Measurements from ENCODE around the gene AMDHD2. TPM values are rescaled to one million over a fixed set of nuclear protein-coding genes. Genes with fewer than 3 reads are reported as not detected.

Gene AMDHD2
- total and polyA plus RNA-seq, 2 of the 13 experiments (the other 11 are each of a cell fraction or from before 2014, with no cell fraction given) = 33.5 to 39.1 TPM

- no peak for TF ChIP-seq TBX3 (IDR thresholded peaks at IDR 0.05; ENCODE audit: borderline replicate concordance)
- TF ChIP-seq SRSF1 (optimal IDR thresholded peaks at IDR 0.05; ENCODE audit: low read depth, low read length) = peak; percentile 26
- no peak for TF ChIP-seq ZNF530 (CRISPR knock-in tag; IDR thresholded peaks at IDR 0.05; ENCODE audit: low read depth)
- TF ChIP-seq ZIK1 (CRISPR knock-in tag; IDR thresholded peaks at IDR 0.05; ENCODE audit: borderline replicate concordance, low read depth) = peak; percentile 28; the same call in 1 of the 2 replicates
- peak; percentile 42; the same call in 1 of the 2 replicates for TF ChIP-seq POLR2G (IDR thresholded peaks at IDR 0.05; ENCODE audit: low read depth, low read length)
- TF ChIP-seq ZNF546 (CRISPR knock-in tag; conservative IDR thresholded peaks at IDR 0.05) = peak; percentile 68; the same call in 1 of the 2 replicates
- TF ChIP-seq, protein P1, sequence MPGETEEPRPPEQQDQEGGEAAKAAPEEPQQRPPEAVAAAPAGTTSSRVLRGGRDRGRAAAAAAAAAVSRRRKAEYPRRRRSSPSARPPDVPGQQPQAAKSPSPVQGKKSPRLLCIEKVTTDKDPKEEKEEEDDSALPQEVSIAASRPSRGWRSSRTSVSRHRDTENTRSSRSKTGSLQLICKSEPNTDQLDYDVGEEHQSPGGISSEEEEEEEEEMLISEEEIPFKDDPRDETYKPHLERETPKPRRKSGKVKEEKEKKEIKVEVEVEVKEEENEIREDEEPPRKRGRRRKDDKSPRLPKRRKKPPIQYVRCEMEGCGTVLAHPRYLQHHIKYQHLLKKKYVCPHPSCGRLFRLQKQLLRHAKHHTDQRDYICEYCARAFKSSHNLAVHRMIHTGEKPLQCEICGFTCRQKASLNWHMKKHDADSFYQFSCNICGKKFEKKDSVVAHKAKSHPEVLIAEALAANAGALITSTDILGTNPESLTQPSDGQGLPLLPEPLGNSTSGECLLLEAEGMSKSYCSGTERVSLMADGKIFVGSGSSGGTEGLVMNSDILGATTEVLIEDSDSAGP (CRISPR knock-in tag; IDR thresholded peaks at IDR 0.05; ENCODE audit: borderline replicate concordance) = peak; percentile 22; the same call in 1 of the 2 replicates
- TF ChIP-seq, protein P2, sequence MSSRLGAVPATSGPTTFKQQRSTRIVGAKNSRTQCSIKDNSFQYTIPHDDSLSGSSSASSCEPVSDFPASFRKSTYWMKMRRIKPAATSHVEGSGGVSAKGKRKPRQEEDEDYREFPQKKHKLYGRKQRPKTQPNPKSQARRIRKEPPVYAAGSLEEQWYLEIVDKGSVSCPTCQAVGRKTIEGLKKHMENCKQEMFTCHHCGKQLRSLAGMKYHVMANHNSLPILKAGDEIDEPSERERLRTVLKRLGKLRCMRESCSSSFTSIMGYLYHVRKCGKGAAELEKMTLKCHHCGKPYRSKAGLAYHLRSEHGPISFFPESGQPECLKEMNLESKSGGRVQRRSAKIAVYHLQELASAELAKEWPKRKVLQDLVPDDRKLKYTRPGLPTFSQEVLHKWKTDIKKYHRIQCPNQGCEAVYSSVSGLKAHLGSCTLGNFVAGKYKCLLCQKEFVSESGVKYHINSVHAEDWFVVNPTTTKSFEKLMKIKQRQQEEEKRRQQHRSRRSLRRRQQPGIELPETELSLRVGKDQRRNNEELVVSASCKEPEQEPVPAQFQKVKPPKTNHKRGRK (CRISPR knock-in tag; IDR thresholded peaks at IDR 0.05) = no peak
- no peak for TF ChIP-seq ZBTB3 (CRISPR knock-in tag; IDR thresholded peaks at IDR 0.05; ENCODE audit: borderline replicate concordance, low read depth)
- TF ChIP-seq DNMT1 (CRISPR knock-in tag; IDR thresholded peaks at IDR 0.05) = no peak
- no peak for TF ChIP-seq ZNF17 (CRISPR knock-in tag; IDR thresholded peaks at IDR 0.05)
- peak; percentile 70; the same call in 1 of the 2 replicates for TF ChIP-seq TERF1 (CRISPR knock-in tag; IDR thresholded peaks at IDR 0.05)
- no peak for TF ChIP-seq ZNF644 (CRISPR knock-in tag; IDR thresholded peaks at IDR 0.05; ENCODE audit: low read depth)
- no peak for TF ChIP-seq EP300 (IDR thresholded peaks at IDR 0.05; ENCODE audit: low read depth in 2 of 2, low read length in 2 of 2)
- TF ChIP-seq EP300 (CRISPR knock-in tag; IDR thresholded peaks at IDR 0.05; ENCODE audit: borderline replicate concordance) = no peak
- TF ChIP-seq ZNF674 (CRISPR knock-in tag; IDR thresholded peaks at IDR 0.05; ENCODE audit: low read depth) = no peak
- peak; percentile 75; the same call in 1 of the 2 replicates for TF ChIP-seq ZBED4 (CRISPR knock-in tag; IDR thresholded peaks at IDR 0.05; ENCODE audit: borderline replicate concordance)
- TF ChIP-seq POGZ (CRISPR knock-in tag; IDR thresholded peaks at IDR 0.05) = no peak
- TF ChIP-seq MAFG (CRISPR knock-in tag; IDR thresholded peaks at IDR 0.05) = 0 out of 2 replicates have a peak, but pooled peaks have one; percentile 22
Observed at GRCh38 chr16:2471653-2472487, 48.3 kb upstream of the AMDHD2 start (continued).
